WTC11 (cell line): Measurements from ENCODE around the gene TMC5. TPM values are rescaled to one million over a fixed set of nuclear protein-coding genes. Genes with fewer than 3 reads are reported as not detected.

Experiments
- ATAC-seq: fragments of 200-7000 bp; cut with Tn5 transposase; 2 replicates; pipeline ENCODE4 v1.10.0; 2021; ENCODE audit warnings: mild to moderate bottlenecking, moderate library complexity
- CTCF ChIA-PET: fragments of 300-600 bp; sonication (Branson Sonifier 250); formaldehyde crosslinking; loops from one replicate; lab custom pipeline; 2021; ENCODE audit warnings: antibody characterized with exemption; lab: Charles Lee
- POLR2A ChIA-PET: fragments of 350-600 bp; sonication (Branson Sonifier 250); formaldehyde crosslinking; loops from one replicate; lab custom pipeline; 2021; ENCODE audit warnings: antibody characterized with exemption; lab: Charles Lee
- DNase-seq: peaks from one replicate; pipeline ENCODE4 v3.0.0; 2021; ENCODE audit warnings: low spot score
- H3K27ac Mint-ChIP-seq: 2 replicates; pipeline ENCODE4 v1.8.0; 2021; ENCODE audit warnings: mixed read lengths
- H3K27me3 Mint-ChIP-seq: 2 replicates; pipeline ENCODE4 v1.8.0; 2021; ENCODE audit warnings: low read depth, mild to moderate bottlenecking, moderate library complexity, mixed read lengths
- H3K36me3 Mint-ChIP-seq: 2 replicates; pipeline ENCODE4 v1.8.0; 2021; ENCODE audit warnings: mixed read lengths
- H3K4me1 Mint-ChIP-seq: 2 replicates; pipeline ENCODE4 v1.8.0; 2022; ENCODE audit warnings: mixed read lengths
- H3K4me3 Mint-ChIP-seq: 2 replicates; pipeline ENCODE4 v1.8.0; 2021; ENCODE audit warnings: mild to moderate bottlenecking, moderate library complexity, mixed read lengths
- H3K9me3 Mint-ChIP-seq: 2 replicates; pipeline ENCODE4 v1.8.0; 2021; ENCODE audit warnings: mixed read lengths
- ATF1 ChIP-seq: sonication (generic); formaldehyde crosslinking; IDR thresholded peaks from 2 replicates; pipeline ENCODE4 v1.8.1; 2023; ENCODE audit warnings: mild to moderate bottlenecking, moderate library complexity, missing genetic modification reagents
- ATF2 ChIP-seq: sonication (generic); formaldehyde crosslinking; IDR thresholded peaks from 2 replicates; pipeline ENCODE4 v1.8.1; 2022; ENCODE audit warnings: low read depth, missing genetic modification reagents, borderline replicate concordance
- ERG ChIP-seq: fragments of 250-450 bp; sonication (Bioruptor Pico); IDR thresholded peaks from 2 replicates; pipeline ENCODE4 v1.8.0; 2021; ENCODE audit warnings: mild to moderate bottlenecking
- ETV6 ChIP-seq: sonication (generic); formaldehyde crosslinking; IDR thresholded peaks from 2 replicates; pipeline ENCODE4 v1.8.1; 2022; ENCODE audit warnings: mild to moderate bottlenecking, missing genetic modification reagents
- GRHL2 ChIP-seq: fragments of 250-450 bp; sonication (Bioruptor Pico); IDR thresholded peaks from 2 replicates; pipeline ENCODE4 v1.8.0; 2022; ENCODE audit warnings: mild to moderate bottlenecking, moderate library complexity; ENCODE audit not compliant: insufficient replicate concordance, severe bottlenecking
- IRF1 ChIP-seq: sonication (generic); formaldehyde crosslinking; IDR thresholded peaks from 2 replicates; pipeline ENCODE4 v1.8.0; 2023; ENCODE audit warnings: missing genetic modification reagents
- KAT7 ChIP-seq: sonication (generic); formaldehyde crosslinking; IDR thresholded peaks from 2 replicates; pipeline ENCODE4 v1.8.1; 2023; ENCODE audit warnings: missing genetic modification reagents, mild to moderate bottlenecking, borderline replicate concordance
- MAX ChIP-seq: sonication (generic); formaldehyde crosslinking; IDR thresholded peaks from 2 replicates; pipeline ENCODE4 v1.8.0; 2022; ENCODE audit warnings: mild to moderate bottlenecking, missing genetic modification reagents
- MLX ChIP-seq: sonication (generic); formaldehyde crosslinking; IDR thresholded peaks from 2 replicates; pipeline ENCODE4 v1.8.1; 2023; ENCODE audit warnings: mild to moderate bottlenecking, missing genetic modification reagents, moderate library complexity
- NFE2L1 ChIP-seq: sonication (generic); formaldehyde crosslinking; IDR thresholded peaks from 2 replicates; pipeline ENCODE4 v1.8.1; 2023; ENCODE audit warnings: missing genetic modification reagents
- PRDM15 ChIP-seq: sonication (generic); formaldehyde crosslinking; IDR thresholded peaks from 2 replicates; pipeline ENCODE4 v1.8.0; 2022; ENCODE audit warnings: missing genetic modification reagents
- SOX15 ChIP-seq: fragments of 250-450 bp; sonication (Bioruptor Pico); IDR thresholded peaks from 2 replicates; pipeline ENCODE4 v1.9.0; 2021; ENCODE audit warnings: mild to moderate bottlenecking
- STAT6 ChIP-seq: sonication (generic); formaldehyde crosslinking; conservative IDR thresholded peaks from 2 replicates; pipeline ENCODE4 v1.8.1; 2023; ENCODE audit warnings: mild to moderate bottlenecking, low read depth, missing genetic modification reagents, moderate library complexity
- TEAD1 ChIP-seq: sonication (generic); formaldehyde crosslinking; IDR thresholded peaks from 2 replicates; pipeline ENCODE4 v1.8.0; 2022; ENCODE audit warnings: mild to moderate bottlenecking, missing genetic modification reagents
- USF2 ChIP-seq: sonication (generic); formaldehyde crosslinking; IDR thresholded peaks from 2 replicates; pipeline ENCODE4 v1.8.1; 2023; ENCODE audit warnings: mild to moderate bottlenecking, missing genetic modification reagents, moderate library complexity
- ZMAT4 ChIP-seq: fragments of 250-450 bp; sonication (Bioruptor Pico); IDR thresholded peaks from 2 replicates; pipeline ENCODE4 v1.9.0; 2021; ENCODE audit warnings: mild to moderate bottlenecking
- ZNF121 ChIP-seq: sonication (generic); formaldehyde crosslinking; IDR thresholded peaks from 2 replicates; pipeline ENCODE4 v1.8.0; 2023; ENCODE audit warnings: missing genetic modification reagents
- ZNF232 ChIP-seq: sonication (generic); formaldehyde crosslinking; IDR thresholded peaks from 2 replicates; pipeline ENCODE4 v1.8.0; 2022; ENCODE audit warnings: mild to moderate bottlenecking, missing genetic modification reagents
- ZNF263 ChIP-seq: sonication (generic); formaldehyde crosslinking; IDR thresholded peaks from 2 replicates; pipeline ENCODE4 v1.8.1; 2022; ENCODE audit warnings: low read depth, mild to moderate bottlenecking, moderate library complexity, missing genetic modification reagents
- ZNF317 ChIP-seq: sonication (generic); formaldehyde crosslinking; IDR thresholded peaks from 2 replicates; pipeline ENCODE4 v1.8.1; 2023; ENCODE audit warnings: low read depth, mild to moderate bottlenecking, moderate library complexity, missing genetic modification reagents, borderline replicate concordance
- total RNA-seq: library from RNA; stranded (reverse); gene quantifications from 3 replicates; pipeline ENCODE4 v1.2.3, GENCODE V29; 2021

Gene TMC5
- total RNA-seq, 1 experiment from 2014 or later = 3.1 TPM

- TF ChIP-seq PRDM15 = no peak
- no peak for TF ChIP-seq ATF2 (CRISPR knock-in tag)
- no peak for TF ChIP-seq USF2 (CRISPR knock-in tag)
- TF ChIP-seq ETV6 (CRISPR knock-in tag) = no peak
- TF ChIP-seq ERG = no peak
Observed at GRCh38 chr16:19484096-19484495, 66.4 kb downstream of the TMC5 start (continued).

GRCh38 chr16:19485611-19486010 is 67.9 kb downstream of the TMC5 start:
- Mint-ChIP-seq H3K27ac (peak overlapping the region; percentile 13; the same call in 1 of the 2 replicates), H3K27me3 (peaks cover 6% of the 10 kb centered on the region; the same call in 1 of the 2 replicates), H3K4me3 (no peak overlapping the region), H3K36me3 (0 out of 2 replicates have a peak, but pooled peaks cover 5% of the 10 kb centered on the region), H3K9me3 (no peaks in the 10 kb centered on the region), H3K4me1 (peaks cover 30% of the 10 kb centered on the region)
- ChIA-PET CTCF (no interaction called here), POLR2A (interaction anchor here (0.6 kb wide), 1 partner anchor 60 kb away, joined by 8 read pairs; no protein-coding TSS in a partner anchor)
- ATAC-seq (no peak), DNase-seq (no peak)
- TF ChIP-seq SOX15 (CRISPR knock-in tag) = no peak
- TF ChIP-seq GRHL2 = no peak
- TF ChIP-seq ATF1 (CRISPR knock-in tag) = no peak
- TF ChIP-seq KAT7 (CRISPR knock-in tag) = no peak
- TF ChIP-seq IRF1 = no peak
- TF ChIP-seq ZNF232 (CRISPR knock-in tag) = no peak
- no peak for TF ChIP-seq NFE2L1
- no peak for TF ChIP-seq TEAD1 (CRISPR knock-in tag)
- no peak for TF ChIP-seq ZNF121 (CRISPR knock-in tag)
- no peak for TF ChIP-seq PRDM15
- TF ChIP-seq ZNF317 (CRISPR knock-in tag) = no peak
- TF ChIP-seq ZNF263 (CRISPR knock-in tag) = no peak
- TF ChIP-seq ZMAT4 (CRISPR knock-in tag) = no peak
- TF ChIP-seq MLX = no peak
- no peak for TF ChIP-seq STAT6 (CRISPR knock-in tag)
- no peak for TF ChIP-seq MAX (CRISPR knock-in tag)
